Tibial nerve (tissue), 3 donors: Measurements from ENCODE around the gene ACTN1.

Experiments
- CTCF ChIP-seq, 5 experiments: fragments of 200-600 bp in 3 of 5; fragments of 450-650 bp in 2 of 5; sonication (generic) in 3 of 5; IDR thresholded peaks; one replicate each; pipeline ENCODE4 v1.5.1; 2016 to 2019; ENCODE audit warnings: antibody characterized with exemption in 5 of 5, mild to moderate bottlenecking in 3 of 5, moderate library complexity in 2 of 5
- POLR2A ChIP-seq, 2 donors: fragments of 450-650 bp; IDR thresholded peaks; one replicate each; pipeline ENCODE4 v1.6.1; 2017; ENCODE audit warnings: antibody characterized with exemption in 2 of 2, mild to moderate bottlenecking in 2 of 2, moderate library complexity in 2 of 2

GRCh38 chr14:68983191-68983590, 4.1 kb upstream of the ACTN1 start:
- TF ChIP-seq POLR2A (IDR thresholded peaks at IDR 0.05) (no peak), CTCF (IDR thresholded peaks at IDR 0.05) (no peak)
